Left ventricle myocardium inferior (tissue), 1 donor: ENCODE data around the gene NPBWR2. TPM values are rescaled to one million over a fixed set of nuclear protein-coding genes. Genes with fewer than 3 reads are reported as not detected.

ENCODE experiments used
- DNase-seq: peaks from one replicate; pipeline ENCODE4 v3.0.0-alpha.2; 2020
- H3K27ac ChIP-seq: fragments of 200-600 bp; replicated peaks from 2 replicates; pipeline ENCODE4 v1.8.0; 2021
- H3K27me3 ChIP-seq: fragments of 200-600 bp; 2 replicates; pipeline ENCODE4 v1.8.0; 2021; ENCODE audit warnings: low read depth
- H3K36me3 ChIP-seq: fragments of 200-600 bp; 2 replicates; pipeline ENCODE4 v1.8.0; 2021
- H3K4me1 ChIP-seq: fragments of 200-600 bp; 2 replicates; pipeline ENCODE4 v1.8.0; 2021
- H3K4me3 ChIP-seq: fragments of 200-600 bp; 2 replicates; pipeline ENCODE4 v1.8.0; 2021; ENCODE audit warnings: mild to moderate bottlenecking, moderate library complexity
- H3K9me3 ChIP-seq: fragments of 200-600 bp; replicated peaks from 2 replicates; pipeline ENCODE4 v1.8.0; 2021
- intact Hi-C: fragments of 100-400 bp; cut with micrococcal nuclease; formaldehyde crosslinking; loops from one replicate; pipeline ENCODE4 v1.11.0; 2022
- total RNA-seq: library from RNA; stranded (reverse); fragmentation: NEBNext Ultra II Directional; extraction: Animal tissue kit (Norgen Biotek cat#: 25700); gene quantifications from one replicate; pipeline ENCODE4 v1.2.1, GENCODE V29; 2021
- TF ChIP-seq, protein P1 (sequence below): fragments of 200-600 bp; IDR thresholded peaks from 2 replicates; pipeline ENCODE4 v1.8.0; 2021; ENCODE audit warnings: antibody characterized with exemption, mild to moderate bottlenecking, borderline replicate concordance
- donor health status: DM: no; HTN: yes; CAD: no; lungs with severe emphysema.

The NPBWR2 gene
- total RNA-seq, 1 donor from 2014 or later: not detected

- TF ChIP-seq, protein P1, sequence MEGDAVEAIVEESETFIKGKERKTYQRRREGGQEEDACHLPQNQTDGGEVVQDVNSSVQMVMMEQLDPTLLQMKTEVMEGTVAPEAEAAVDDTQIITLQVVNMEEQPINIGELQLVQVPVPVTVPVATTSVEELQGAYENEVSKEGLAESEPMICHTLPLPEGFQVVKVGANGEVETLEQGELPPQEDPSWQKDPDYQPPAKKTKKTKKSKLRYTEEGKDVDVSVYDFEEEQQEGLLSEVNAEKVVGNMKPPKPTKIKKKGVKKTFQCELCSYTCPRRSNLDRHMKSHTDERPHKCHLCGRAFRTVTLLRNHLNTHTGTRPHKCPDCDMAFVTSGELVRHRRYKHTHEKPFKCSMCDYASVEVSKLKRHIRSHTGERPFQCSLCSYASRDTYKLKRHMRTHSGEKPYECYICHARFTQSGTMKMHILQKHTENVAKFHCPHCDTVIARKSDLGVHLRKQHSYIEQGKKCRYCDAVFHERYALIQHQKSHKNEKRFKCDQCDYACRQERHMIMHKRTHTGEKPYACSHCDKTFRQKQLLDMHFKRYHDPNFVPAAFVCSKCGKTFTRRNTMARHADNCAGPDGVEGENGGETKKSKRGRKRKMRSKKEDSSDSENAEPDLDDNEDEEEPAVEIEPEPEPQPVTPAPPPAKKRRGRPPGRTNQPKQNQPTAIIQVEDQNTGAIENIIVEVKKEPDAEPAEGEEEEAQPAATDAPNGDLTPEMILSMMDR: no peak
- Histone ChIP-seq H3K4me3 (no peak overlapping the region), H3K27ac (no peak overlapping the region), H3K9me3 (no peaks in the 10 kb centered on the region), H3K27me3 (peaks cover 56% of the 10 kb centered on the region), H3K4me1 (no peaks in the 10 kb centered on the region), H3K36me3 (no peaks in the 10 kb centered on the region)
- no peak for DNase-seq
- intact Hi-C loops: no loop called here
Measured at GRCh38 chr20:64153861-64154589, 46.7 kb upstream of the NPBWR2 start.

GRCh38 chr20:64153410-64153809 lies 46.0 kb upstream of the NPBWR2 start:
- Histone ChIP-seq H3K36me3 (no peaks in the 10 kb centered on the region), H3K9me3 (no peaks in the 10 kb centered on the region), H3K4me1 (no peaks in the 10 kb centered on the region), H3K4me3 (no peak overlapping the region), H3K27ac (no peak overlapping the region), H3K27me3 (peaks cover 53% of the 10 kb centered on the region)
- TF ChIP-seq, protein P1: no peak
- intact Hi-C loops: no loop called here
- DNase-seq: no peak

DNA sequence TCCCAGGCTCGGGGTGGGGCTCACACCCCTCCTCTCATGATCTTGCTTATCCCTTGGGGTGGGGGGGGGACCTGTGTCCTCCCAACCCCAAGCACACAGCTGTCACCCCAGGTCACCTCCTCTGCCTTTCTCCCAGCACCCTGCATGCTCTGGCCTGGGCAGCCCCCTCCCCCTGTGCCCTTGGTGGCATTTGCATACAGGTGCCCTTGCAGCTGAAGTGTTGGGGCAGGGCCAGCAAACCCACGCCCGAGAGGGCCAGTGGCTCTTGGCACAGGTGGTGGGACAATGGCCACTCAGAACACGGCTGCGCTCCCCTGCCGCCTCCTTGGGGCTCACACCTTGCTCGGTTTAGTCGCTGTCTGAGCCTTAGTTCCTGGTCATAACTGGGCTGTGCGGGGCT lies 45.5 kb upstream of the NPBWR2 start:
- Histone ChIP-seq H3K27me3 (peaks cover 57% of the 10 kb centered on the region), H3K27ac (no peak overlapping the region), H3K4me1 (no peaks in the 10 kb centered on the region), H3K36me3 (no peaks in the 10 kb centered on the region), H3K9me3 (no peaks in the 10 kb centered on the region), H3K4me3 (no peak overlapping the region)
- intact Hi-C loops: no loop called here
- TF ChIP-seq, protein P1: no peak
- no peak for DNase-seq

- Histone ChIP-seq H3K27me3 (peaks cover 59% of the 10 kb centered on the region), H3K9me3 (no peaks in the 10 kb centered on the region), H3K36me3 (no peaks in the 10 kb centered on the region), H3K4me1 (no peaks in the 10 kb centered on the region), H3K4me3 (no peak overlapping the region), H3K27ac (no peak overlapping the region)
- TF ChIP-seq, protein P1: no peak
- no peak for DNase-seq
- intact Hi-C loops: no loop called here
Measured at GRCh38 chr20:64151633-64152530, 44.5 kb upstream of the NPBWR2 start.

- DNase-seq: no peak
- H3K36me3 ChIP-seq: no peaks in the 10 kb centered on the region
- H3K4me1 ChIP-seq: no peaks in the 10 kb centered on the region
- TF ChIP-seq, protein P1: no peak
- no peak overlapping the region for H3K27ac ChIP-seq
- no peak overlapping the region for H3K4me3 ChIP-seq
- H3K27me3 ChIP-seq: peaks cover 59% of the 10 kb centered on the region
- H3K9me3 ChIP-seq: no peaks in the 10 kb centered on the region
- intact Hi-C loops: no loop called here
Measured at GRCh38 chr20:64150756-64151632, 43.6 kb upstream of the NPBWR2 start.
